IMR-90 (cell line): Measurements from ENCODE around the gene SORCS1.

Source experiments
- CEBPB ChIP-seq: IDR thresholded peaks from 2 replicates; pipeline ENCODE4 v1.6.1; 2012; ENCODE audit warnings: low read depth, low read length, improper control_type of control experiment
- CHD1 ChIP-seq: IDR thresholded peaks from 2 replicates; pipeline ENCODE4 v1.6.1; 2012; ENCODE audit warnings: low read depth, low read length, improper control_type of control experiment
- FOS ChIP-seq: fragments of 150-350 bp; IDR thresholded peaks from 2 replicates; pipeline ENCODE4 v1.6.1; 2016; ENCODE audit warnings: low read depth, low read length
- MXI1 ChIP-seq: IDR thresholded peaks from 2 replicates; pipeline ENCODE4 v1.6.1; 2012; ENCODE audit warnings: low read depth, mild to moderate bottlenecking, low read length, moderate library complexity, borderline replicate concordance
- POLR2A ChIP-seq: IDR thresholded peaks from 2 replicates; pipeline ENCODE4 v1.6.1; 2012; ENCODE audit warnings: mild to moderate bottlenecking, low read depth, low read length
- RFX5 ChIP-seq: IDR thresholded peaks from 2 replicates; pipeline ENCODE4 v1.8.0; 2012; ENCODE audit warnings: low read depth, mild to moderate bottlenecking, low read length, moderate library complexity
- TF ChIP-seq, protein P1 (sequence below): conservative IDR thresholded peaks from 2 replicates; pipeline ENCODE4 v1.5.1; 2012; ENCODE audit warnings: mild to moderate bottlenecking, low read depth, low read length, improper control_type of control experiment
- TF ChIP-seq, protein P2 (sequence below): fragments of 150-350 bp; IDR thresholded peaks from 2 replicates; pipeline ENCODE4 v1.6.1; 2017; ENCODE audit warnings: mild to moderate bottlenecking, antibody characterized with exemption, low read length, low read depth

DNA sequence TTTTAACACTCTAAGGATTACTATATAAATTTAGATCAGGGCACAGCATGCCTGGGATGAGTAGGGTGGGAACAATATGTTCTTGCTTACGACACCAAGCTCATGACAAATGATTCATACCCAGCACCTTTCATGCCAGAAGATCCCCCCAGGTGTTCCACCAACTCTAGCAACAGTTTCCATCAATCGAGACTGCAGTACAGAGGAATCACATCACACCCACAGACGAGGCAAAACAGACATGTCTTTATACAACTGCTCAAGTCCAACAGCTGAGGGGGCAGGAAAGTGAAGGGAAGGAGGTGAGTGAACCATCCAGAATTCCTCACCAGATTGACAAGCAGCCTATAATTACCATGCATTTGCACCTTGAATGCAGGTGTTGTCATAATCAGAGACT lies 3.6 kb downstream of the SORCS1 start:
- TF ChIP-seq POLR2A = no peak
- TF ChIP-seq, protein P1, sequence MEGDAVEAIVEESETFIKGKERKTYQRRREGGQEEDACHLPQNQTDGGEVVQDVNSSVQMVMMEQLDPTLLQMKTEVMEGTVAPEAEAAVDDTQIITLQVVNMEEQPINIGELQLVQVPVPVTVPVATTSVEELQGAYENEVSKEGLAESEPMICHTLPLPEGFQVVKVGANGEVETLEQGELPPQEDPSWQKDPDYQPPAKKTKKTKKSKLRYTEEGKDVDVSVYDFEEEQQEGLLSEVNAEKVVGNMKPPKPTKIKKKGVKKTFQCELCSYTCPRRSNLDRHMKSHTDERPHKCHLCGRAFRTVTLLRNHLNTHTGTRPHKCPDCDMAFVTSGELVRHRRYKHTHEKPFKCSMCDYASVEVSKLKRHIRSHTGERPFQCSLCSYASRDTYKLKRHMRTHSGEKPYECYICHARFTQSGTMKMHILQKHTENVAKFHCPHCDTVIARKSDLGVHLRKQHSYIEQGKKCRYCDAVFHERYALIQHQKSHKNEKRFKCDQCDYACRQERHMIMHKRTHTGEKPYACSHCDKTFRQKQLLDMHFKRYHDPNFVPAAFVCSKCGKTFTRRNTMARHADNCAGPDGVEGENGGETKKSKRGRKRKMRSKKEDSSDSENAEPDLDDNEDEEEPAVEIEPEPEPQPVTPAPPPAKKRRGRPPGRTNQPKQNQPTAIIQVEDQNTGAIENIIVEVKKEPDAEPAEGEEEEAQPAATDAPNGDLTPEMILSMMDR = no peak
- TF ChIP-seq, protein P2, sequence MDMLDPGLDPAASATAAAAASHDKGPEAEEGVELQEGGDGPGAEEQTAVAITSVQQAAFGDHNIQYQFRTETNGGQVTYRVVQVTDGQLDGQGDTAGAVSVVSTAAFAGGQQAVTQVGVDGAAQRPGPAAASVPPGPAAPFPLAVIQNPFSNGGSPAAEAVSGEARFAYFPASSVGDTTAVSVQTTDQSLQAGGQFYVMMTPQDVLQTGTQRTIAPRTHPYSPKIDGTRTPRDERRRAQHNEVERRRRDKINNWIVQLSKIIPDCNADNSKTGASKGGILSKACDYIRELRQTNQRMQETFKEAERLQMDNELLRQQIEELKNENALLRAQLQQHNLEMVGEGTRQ = no peak
- no peak for TF ChIP-seq RFX5
- no peak for TF ChIP-seq CEBPB
- no peak for TF ChIP-seq MXI1
- TF ChIP-seq FOS = no peak
- TF ChIP-seq CHD1 = no peak
